Stimulated activated CD4-positive, alpha-beta T cell treated with anti-CD3 and anti-CD28 coated beads, Interleukin-4, amount 100 ng/mL, for 24 hours (primary cell): ENCODE measurements around the gene ADGRL1.

Experiments
- DNase-seq: peaks from one replicate; pipeline ENCODE4 v3.0.0-alpha.2; 2020

The ADGRL1 gene

DNA sequence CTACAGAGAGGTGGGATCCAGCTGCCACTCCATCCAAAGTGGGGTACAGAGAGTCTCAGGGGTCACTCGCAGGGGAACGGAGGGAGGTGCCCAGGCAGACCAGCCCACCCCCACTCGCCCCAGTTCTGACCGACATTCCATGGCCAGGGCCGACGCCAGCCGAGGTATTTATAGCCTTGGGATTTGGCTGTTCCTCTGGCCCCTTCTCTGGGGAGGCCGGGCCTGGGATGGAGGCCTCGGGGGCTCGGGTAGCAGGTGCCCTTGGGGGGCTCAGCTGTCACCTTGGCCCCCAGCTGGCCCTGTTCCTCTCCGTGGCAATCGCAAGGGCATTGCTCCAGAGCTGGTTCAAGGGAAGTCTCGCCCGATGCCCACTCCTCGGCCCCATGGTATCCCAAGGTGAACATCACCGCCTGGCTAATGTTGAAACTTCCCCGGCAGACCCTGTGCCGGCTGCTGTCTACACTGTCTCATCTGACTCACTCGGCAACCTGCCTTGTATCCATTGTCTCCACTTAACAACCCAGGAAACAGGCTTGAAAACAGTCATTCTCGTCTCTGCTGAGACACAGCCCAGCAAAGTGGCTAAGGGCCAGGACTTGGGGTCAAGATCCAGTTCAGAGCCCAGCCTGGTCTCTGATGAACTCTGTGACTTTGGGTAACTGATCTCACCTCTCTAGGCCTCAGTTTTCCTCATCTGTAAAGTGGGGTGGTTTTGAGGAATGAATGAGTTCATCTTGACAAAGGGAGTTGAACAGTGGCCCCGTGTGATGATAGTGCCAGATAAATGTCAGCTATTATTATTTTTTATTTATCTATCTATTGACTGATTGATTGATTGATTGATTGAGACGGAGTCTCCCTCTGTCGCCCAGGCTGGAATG is 98.1 kb downstream of the ADGRL1 start:
- DNase-seq: no peak

DNA sequence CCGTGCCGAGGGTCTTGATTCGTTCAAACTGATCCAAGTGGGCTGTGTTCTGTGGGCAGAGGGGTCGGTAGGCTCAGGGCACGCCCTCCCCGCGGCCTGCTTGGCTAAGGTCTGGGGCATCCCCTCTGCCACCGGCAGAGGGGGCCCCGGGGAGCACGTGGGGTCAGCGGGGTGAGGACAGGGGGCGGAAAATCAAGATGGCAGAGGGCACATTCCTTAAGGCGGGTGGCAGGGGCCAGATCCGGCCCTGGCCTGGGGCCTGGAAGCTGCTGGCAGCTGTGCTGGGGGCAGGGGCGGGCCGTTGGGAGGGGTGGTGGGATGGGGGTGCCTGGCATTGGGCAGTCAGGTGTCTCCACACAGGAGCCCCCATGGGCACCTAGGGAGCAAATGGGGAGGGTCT is 99.1 kb downstream of the ADGRL1 start:
- DNase-seq: no peak

DNA sequence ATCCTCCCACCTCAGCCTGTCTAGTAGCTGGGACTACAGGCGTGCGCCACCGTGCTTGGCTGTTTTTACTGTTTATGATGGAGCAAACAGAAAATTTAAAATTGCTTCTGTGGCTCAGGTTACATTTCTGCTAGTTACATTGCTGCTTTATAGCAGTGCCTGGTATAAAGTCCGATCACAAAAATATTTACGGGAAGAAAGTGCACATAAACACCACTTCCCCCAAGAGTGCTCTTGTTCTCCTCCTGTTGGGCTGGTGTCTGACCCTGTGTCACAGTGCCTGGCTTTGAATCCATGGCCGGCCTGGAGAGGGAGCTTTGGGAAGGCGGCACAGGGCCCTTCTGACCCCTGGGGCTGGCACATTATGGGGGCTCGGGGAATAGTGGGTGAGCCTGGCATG is 100.3 kb downstream of the ADGRL1 start:
- no peak for DNase-seq

DNA sequence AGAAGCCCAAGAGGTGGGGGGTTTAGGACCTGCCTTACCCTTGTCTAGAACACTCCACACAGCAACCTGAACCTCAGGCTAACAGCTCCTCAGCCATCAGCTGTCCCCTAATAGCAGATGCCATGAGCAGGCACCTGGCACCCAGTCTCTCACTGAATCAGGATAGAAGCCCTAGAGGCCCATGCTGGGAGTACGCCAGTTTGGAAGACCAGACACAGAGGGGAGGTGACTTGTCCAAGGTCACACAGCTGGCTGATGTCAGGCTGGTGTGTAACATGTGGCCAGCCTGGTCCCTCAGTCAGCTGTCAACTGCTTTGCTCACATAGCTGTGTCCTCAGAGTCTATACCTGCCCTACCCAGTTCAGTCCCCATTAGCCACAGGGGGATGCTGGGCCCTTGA is 102.7 kb downstream of the ADGRL1 start:
- no peak for DNase-seq

DNA sequence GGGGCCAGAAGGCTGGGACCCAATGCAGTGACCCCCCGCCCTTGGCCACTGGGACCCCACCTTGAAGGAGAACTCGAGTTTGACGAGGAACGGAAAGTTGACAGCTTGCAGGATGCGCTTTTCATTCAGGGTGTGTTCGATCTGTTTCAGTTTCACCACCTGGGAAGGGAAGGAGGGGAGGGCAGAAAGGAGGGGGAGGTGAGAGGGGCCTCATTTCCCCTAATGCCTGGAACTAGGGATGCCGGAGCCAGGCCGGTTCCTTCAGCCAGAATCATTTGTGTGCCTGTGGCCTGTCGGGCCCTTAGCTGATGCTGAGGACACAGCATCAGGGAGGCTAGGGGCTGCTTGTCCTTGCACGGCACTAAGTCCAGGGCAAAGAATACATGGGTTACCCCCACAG is 103.2 kb downstream of the ADGRL1 start:
- no peak for DNase-seq

DNA sequence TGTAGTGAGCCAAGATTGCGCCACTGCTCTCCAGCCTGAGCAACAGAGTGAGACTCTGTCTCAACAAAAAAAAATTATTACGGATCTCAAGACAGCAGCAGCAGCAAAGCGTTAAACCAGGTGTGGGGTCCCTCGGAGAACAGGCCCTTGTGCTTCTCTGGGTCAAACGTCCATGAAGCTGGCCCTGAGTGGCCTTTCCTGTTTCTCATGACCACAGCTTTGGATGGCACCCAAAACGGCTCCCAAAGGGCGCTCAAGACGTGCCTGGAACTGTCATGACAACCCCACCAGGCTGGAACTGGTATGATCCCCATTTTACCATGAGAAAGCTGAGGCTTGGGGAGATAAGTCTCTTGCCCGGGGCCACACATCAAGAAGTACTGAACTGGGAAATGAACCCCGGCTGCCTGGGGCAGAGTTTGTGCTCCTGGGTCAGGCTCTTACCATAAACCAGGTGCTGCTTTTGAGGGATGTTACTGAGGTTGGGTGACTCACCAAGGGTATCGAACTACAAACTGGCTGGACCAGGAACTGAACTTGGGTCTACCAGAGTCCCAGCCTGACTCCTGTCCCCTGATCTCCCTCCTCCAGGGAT is 103.8 kb downstream of the ADGRL1 start:
- DNase-seq: no peak

DNA sequence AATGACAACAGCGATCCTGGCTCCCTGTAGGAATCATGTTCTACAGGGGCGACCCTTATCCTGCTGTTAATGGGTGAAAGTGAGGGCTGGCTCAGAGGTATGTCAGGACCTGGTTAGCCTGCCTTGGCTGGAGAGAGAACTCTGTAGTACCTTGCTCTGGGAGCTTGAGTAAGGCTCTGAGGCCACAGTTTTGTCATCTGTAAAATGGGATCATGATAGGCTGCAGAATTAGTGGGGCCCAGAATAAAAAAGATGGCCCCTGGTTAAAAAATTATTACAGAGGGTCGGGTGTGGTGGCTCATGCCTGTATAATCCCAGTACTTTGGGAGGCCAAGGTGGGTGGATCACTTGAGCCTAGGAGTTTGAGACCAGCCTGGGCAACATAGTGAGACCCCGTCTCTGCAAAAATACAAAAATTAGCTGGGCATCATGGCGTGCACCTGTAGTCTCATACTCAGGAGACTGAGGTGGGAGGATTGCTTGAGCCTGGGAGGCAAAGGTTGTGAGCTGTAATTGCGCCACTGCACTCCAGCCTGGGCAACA is 104.9 kb downstream of the ADGRL1 start:
- no peak for DNase-seq
